ENCODE measurements around the gene CUL1. TPM values are rescaled to one million over a fixed set of nuclear protein-coding genes. Genes with fewer than 3 reads are reported as not detected.

Gene CUL1
- polyA plus RNA-seq, 3 donors, result 53.4 to 59.4 (median 59.0) TPM

GRCh38 chr7:148847815-148848734 lies 149.4 kb downstream of the CUL1 start:
- no peak for DNase-seq

GRCh38 chr7:148849393-148850098 lies 150.8 kb downstream of the CUL1 start:
- no peak for DNase-seq

GRCh38 chr7:148850564-148850963 lies 151.9 kb downstream of the CUL1 start:
- DNase-seq, result no peak

Other genes starting within 250 kb of the CUL1 start
- gene C7orf33, start 108.1 kb upstream of the CUL1 start, polyA plus RNA-seq (ENCODE audit: insufficient read length in 3 of 3), result not detected
- 10 to 100 TPM; 39.0 to 48.2 (median 47.0) TPM for gene EZH2, start 185.4 kb downstream of the CUL1 start, polyA plus RNA-seq (ENCODE audit: insufficient read length in 3 of 3)

Data from renal pelvis (tissue), 4 donors.